SU-DHL-6 (cell line): ENCODE measurements around the gene CACNA1C.

Experiments used
- CTCF ChIP-seq: fragments of 200-600 bp; sonication (generic); IDR thresholded peaks from one replicate; pipeline ENCODE4 v1.5.1; 2017; ENCODE audit warnings: antibody characterized with exemption, mild to moderate bottlenecking, low read length, moderate library complexity; ENCODE audit not compliant: insufficient read depth, poor library complexity, severe bottlenecking
- EZH2phosphoT487 ChIP-seq: fragments of 200-600 bp; sonication (generic), shearing (Covaris generic); conservative IDR thresholded peaks from 2 replicates; pipeline ENCODE4 v1.6.1; 2018; ENCODE audit warnings: mild to moderate bottlenecking, antibody characterized with exemption, low read length, moderate library complexity, mixed read lengths

DNA sequence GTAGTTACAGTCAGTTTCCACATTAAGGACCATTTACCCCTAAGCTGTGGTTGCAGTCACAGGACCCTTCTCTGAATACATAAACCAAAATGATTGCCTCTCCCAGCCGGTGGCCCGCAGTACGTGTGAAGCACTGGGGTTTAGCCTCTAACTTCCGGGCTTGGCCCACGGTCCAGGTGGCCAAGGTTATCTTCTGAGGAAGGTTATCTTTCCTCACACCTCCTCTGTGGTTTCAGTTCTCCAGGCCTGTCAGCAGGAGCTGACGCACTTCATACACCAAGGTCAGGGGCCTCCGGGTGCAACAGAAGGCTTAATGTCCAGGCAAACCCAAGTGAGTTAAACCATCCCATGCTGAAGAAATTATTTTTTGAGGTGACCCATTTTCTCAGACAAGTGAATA, 451.0 kb downstream of the CACNA1C start:
- TF ChIP-seq CTCF (no peak), EZH2phosphoT487 (no peak)
